Activated T-cell treated with anti-CD3 and anti-CD28 coated beads, Interleukin-2, amount 50 U/mL, for 72 hours (primary cell): ENCODE results near the gene TSFM. TPM values are rescaled to one million over a fixed set of nuclear protein-coding genes. Genes with fewer than 3 reads are reported as not detected.
"Not testable (repeated sequence)": the region's sequence is repeated elsewhere in the genome, so short reads cannot be mapped to it uniquely, and the experiment has no call there.

Experiments used
- ATAC-seq, 2 donors: fragments of 150-1000 bp; cut with Tn5 transposase; replicated peaks in 1 of 2; 2 replicates each; pipeline ENCODE4 v1.10.0; 2021; ENCODE audit warnings: moderate library complexity in 2 of 2, mild to moderate bottlenecking in 1 of 2
- DNase-seq, 2 donors: peaks; one replicate each; pipeline ENCODE4 v3.0.0; 2021 to 2022; ENCODE audit warnings: mixed read lengths in 1 of 2
- H3K27ac Mint-ChIP-seq: one replicate; pipeline ENCODE4 v1.8.0; 2022; ENCODE audit warnings: mild to moderate bottlenecking, moderate library complexity, mixed read lengths
- H3K27me3 Mint-ChIP-seq: one replicate; pipeline ENCODE4 v1.8.0; 2022; ENCODE audit warnings: low read depth, mixed read lengths
- H3K36me3 Mint-ChIP-seq, 2 donors: one replicate each; pipeline ENCODE4 v1.8.0; 2022; ENCODE audit warnings: mixed read lengths in 2 of 2, mild to moderate bottlenecking in 1 of 2; ENCODE audit not compliant: insufficient read depth in 2 of 2
- H3K4me1 Mint-ChIP-seq: one replicate; pipeline ENCODE4 v1.8.0; 2022; ENCODE audit warnings: low read depth, mixed read lengths
- H3K4me3 Mint-ChIP-seq, 2 donors: one replicate each; pipeline ENCODE4 v1.8.0; 2022; ENCODE audit warnings: mild to moderate bottlenecking in 2 of 2, mixed read lengths in 2 of 2, moderate library complexity in 2 of 2
- H3K9me3 Mint-ChIP-seq, 2 donors: one replicate each; pipeline ENCODE4 v1.8.0; 2022; ENCODE audit warnings: mixed read lengths in 2 of 2
- total RNA-seq, 2 donors: library from RNA; stranded (reverse); gene quantifications; one replicate each; pipeline ENCODE4 v1.2.3, GENCODE V29; 2022

Gene TSFM
- total RNA-seq, 2 donors from 2014 or later: 30.4 to 30.9 TPM

DNA sequence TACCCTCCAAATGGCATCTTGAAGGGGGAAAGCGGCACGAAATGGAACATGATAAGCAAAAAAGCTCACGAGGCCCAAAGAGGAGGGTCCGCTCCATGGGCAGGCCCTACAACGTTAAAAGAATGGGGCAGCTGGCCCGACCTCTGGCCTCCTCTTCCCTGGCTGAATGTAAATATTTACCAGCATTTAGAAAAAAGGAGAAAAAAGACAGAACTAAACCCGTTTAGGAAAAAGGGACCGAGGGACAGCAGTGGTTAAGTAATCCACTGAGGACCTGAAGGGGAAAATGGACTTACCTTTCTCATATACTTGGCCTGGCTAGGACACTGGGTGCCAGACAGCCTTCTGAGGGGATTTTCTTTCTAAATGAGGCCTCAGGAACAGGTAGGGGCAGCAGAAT lies 37.5 kb downstream of the TSFM start:
- H3K27ac Mint-ChIP-seq, DNase-seq, H3K4me1 Mint-ChIP-seq, H3K9me3 Mint-ChIP-seq, ATAC-seq, H3K4me3 Mint-ChIP-seq, H3K27me3 Mint-ChIP-seq, H3K36me3 Mint-ChIP-seq: not testable (repeated sequence)

DNA sequence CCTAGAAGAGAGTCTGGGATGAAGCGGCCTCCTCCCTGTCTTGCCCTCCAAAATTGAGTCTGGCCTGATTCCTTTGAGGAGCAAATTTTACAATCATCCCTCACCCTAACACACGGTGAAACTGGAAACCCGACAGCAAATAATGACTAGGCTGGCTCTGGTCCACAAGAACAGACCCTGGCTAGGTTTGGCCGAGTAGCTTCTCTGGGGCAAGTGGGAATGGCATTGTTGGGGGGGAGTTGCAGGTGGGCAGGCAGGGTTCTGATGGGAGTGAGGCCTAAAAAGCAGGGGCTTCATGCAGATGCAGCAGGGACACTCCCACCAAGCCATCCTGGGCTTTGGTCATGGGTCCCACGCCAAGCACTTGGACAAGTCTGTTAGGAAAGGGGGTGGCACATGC lies 38.4 kb downstream of the TSFM start:
- not testable (repeated sequence) for H3K9me3 Mint-ChIP-seq, H3K27ac Mint-ChIP-seq

DNA sequence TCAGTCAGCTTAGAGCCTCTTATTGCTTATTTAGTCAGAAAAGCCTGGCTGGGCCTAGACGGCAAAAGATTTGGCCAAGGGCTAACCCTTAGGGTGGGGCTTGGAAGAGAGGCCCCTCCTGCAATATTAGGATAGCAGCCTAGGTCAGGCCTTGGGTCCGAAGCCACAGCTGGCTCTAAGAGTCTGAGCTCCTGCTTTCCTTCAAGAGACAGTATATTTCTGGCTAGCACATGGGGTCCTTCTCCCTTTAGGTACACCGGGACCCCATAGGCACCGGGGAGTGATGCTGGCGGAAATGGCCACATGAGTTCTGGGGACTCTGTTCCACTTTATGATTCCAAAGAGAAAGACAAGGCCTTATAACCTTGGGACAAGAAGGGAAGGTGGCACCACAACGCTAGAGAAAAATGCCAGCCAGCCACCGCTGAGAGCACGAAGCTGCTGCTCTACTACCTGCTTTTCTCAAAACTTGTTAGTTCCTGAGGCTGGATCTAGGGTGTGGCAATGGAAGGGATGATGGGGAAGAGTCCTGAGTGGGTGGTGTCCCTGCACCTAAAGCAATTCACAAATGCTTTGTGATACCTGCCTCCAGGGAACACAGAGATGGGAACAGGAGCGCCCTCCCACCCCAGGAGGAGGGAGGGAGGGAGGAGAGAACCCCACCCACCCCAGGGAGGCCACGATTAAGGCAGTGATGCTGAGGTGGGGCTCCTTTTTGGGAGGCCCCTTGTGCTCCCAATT lies 39.1 kb downstream of the TSFM start:
- Mint-ChIP-seq H3K36me3 (peaks cover 2 to 4% of the 10 kb centered on the region in 2 donors), H3K27me3 (no peaks in the 10 kb centered on the region), H3K27ac (no peak overlapping the region), H3K4me1 (no peaks in the 10 kb centered on the region), H3K9me3 (no peaks in the 10 kb centered on the region), H3K4me3 (no peak overlapping the region)
- no peak for DNase-seq
- no peak for ATAC-seq

More for the DNA sequence above, 38.4 kb downstream of the TSFM start:
- not testable (repeated sequence) for ATAC-seq, H3K27me3 Mint-ChIP-seq, H3K4me1 Mint-ChIP-seq, DNase-seq, H3K36me3 Mint-ChIP-seq, H3K4me3 Mint-ChIP-seq

DNA sequence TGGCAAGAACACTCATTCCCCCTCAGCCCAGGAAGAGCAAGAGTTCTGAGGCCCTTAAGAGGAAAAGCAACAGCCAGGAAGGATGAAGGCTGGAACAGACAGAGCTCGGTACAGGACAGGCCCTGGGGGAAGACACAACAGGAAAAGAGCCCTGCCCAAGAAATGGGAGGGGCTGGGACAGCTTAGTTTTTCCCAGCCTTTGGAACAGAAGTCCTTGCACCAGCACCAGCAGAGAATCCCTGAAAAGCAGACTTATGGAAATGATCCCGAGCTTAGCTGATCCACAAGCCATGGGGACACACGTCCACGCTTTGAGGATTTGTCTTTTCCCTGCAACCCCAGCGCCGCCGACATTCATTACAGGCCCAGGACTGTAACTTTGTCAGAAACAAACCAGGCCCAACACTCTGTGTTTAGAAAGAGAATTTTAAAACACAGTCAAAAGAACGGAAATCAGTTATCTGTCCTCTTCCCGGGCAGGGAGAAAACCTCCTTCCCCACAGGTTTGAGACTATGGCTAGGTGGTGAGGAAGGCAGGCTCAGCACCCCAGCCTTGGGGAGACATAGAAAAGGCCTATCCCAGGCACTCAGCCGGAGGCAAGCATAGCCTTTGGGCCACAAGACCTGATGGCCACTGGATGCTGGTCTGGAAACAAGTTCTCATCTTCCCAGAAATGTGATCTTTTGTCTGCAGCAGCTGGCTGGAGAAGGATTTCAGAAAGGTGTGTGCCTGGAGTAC lies 40.0 kb downstream of the TSFM start:
- no peaks in the 10 kb centered on the region for H3K27me3 Mint-ChIP-seq
- H3K27ac Mint-ChIP-seq: no peak overlapping the region

DNA sequence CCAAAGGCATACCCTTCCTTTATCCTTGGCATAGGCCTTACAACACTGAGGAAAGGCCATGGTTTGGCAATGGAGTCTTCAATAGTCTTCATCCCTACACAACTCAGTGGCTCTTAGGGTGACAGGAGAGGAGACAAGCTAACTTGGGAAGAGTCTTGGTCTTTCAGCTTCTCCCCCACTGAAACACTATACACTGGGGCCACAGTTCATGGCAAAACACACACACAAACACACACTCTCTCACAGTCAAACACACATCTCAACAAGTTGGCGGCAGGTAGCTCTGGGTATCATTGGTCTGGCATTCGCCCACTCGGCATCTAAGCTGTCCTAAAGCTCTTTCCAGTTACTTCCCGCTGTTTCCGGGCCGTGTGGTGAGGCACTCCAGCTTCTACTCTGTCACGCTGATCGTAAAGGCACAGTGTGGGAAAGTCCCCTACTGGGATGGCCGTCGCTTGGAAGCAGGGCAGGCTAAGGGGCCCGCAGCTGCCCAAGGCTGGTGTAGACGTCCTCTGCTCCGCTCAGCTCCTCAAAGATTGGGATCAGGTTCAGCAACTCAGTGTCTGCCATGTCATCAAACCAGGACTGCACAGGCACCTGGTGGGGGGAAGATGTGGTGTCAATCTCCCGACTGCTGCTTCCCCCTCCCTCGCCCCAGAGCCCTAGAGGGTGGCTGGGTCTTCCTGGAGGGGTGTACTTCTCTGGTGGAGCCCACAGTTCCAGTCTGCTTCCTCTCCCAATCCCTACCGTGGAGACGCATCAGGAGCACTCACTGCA lies 40.7 kb downstream of the TSFM start:
- H3K4me1 Mint-ChIP-seq: no peaks in the 10 kb centered on the region
- H3K9me3 Mint-ChIP-seq: no peaks in the 10 kb centered on the region
- no peak overlapping the region for H3K27ac Mint-ChIP-seq
- H3K27me3 Mint-ChIP-seq: no peaks in the 10 kb centered on the region
- no peak overlapping the region for H3K4me3 Mint-ChIP-seq
- ATAC-seq (no peak), DNase-seq (no peak)
- peaks cover 5 to 7% of the 10 kb centered on the region in 2 donors for H3K36me3 Mint-ChIP-seq

More for the DNA sequence above, 40.0 kb downstream of the TSFM start:
- DNase-seq (no peak), ATAC-seq (no peak)
- peaks cover 5 to 7% of the 10 kb centered on the region in 2 donors for H3K36me3 Mint-ChIP-seq
- no peak overlapping the region for H3K4me3 Mint-ChIP-seq
- H3K9me3 Mint-ChIP-seq: no peaks in the 10 kb centered on the region
- no peaks in the 10 kb centered on the region for H3K4me1 Mint-ChIP-seq

DNA sequence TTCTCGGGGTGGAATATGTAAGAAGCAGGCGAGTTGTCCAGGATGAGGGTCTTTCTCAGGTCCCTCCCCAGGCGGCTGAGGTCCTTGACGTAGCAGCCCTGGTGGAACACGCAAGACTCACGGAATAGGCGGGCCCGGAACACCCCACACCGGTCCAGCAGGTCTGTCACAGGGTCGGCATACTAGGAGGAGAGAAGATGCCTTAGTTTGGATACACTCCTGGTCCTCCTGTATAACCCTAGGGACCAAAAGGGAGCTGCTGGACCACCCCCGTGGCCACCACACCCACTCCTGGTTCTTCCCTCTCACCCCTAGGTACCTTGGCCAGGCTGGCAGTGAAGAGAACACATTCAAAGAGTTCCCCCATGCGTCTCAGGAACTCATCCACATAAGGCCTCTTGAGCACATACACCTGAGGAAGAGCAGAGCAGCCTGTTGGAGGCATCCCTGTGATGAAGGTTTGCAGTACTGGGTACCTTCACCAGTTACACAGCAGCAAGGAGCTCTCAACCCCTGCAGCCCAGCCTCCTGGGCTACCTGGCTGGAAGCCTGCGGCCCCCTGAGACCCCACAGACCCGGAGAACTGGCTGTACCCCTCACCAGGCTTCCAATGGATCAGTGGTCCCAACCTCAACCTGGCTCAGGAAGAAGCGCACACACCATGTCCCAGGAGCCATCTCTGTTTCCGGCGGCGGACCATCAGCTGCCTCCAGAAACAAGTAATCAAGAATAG lies 41.5 kb downstream of the TSFM start:
- no peaks in the 10 kb centered on the region for H3K4me1 Mint-ChIP-seq
- no peaks in the 10 kb centered on the region for H3K27me3 Mint-ChIP-seq
- ATAC-seq (no peak), DNase-seq (no peak)
- H3K9me3 Mint-ChIP-seq: no peaks in the 10 kb centered on the region
- H3K36me3 Mint-ChIP-seq: peaks cover 5 to 7% of the 10 kb centered on the region in 2 donors
- no peak overlapping the region for H3K27ac Mint-ChIP-seq
- H3K4me3 Mint-ChIP-seq: no peak overlapping the region

DNA sequence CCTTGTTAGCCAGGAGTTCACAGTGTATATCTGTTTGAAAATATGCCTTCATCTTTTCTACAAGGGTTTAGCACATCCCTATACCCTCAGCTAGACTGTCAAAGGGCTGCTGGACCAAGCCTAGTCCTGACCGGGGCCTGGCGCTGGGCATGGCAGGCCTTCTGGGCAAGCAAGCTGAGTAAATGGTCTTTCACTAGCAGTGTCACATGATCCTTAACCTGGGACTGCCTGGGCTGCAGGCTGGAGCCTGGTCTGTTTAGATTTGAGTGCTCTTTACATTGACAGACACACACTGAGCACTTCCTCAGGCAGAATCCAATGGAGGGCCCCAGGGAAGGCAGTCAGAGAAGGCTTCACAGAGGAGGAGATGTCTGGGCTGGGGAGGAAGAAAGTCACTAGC lies 42.9 kb downstream of the TSFM start:
- ATAC-seq (no peak), DNase-seq (no peak)
- Mint-ChIP-seq H3K4me3 (no peak overlapping the region), H3K27ac (peak overlapping the region; percentile 62), H3K9me3 (no peaks in the 10 kb centered on the region), H3K36me3 (peaks cover 5 to 7% of the 10 kb centered on the region in 2 donors), H3K27me3 (no peaks in the 10 kb centered on the region), H3K4me1 (peaks cover 9% of the 10 kb centered on the region)

DNA sequence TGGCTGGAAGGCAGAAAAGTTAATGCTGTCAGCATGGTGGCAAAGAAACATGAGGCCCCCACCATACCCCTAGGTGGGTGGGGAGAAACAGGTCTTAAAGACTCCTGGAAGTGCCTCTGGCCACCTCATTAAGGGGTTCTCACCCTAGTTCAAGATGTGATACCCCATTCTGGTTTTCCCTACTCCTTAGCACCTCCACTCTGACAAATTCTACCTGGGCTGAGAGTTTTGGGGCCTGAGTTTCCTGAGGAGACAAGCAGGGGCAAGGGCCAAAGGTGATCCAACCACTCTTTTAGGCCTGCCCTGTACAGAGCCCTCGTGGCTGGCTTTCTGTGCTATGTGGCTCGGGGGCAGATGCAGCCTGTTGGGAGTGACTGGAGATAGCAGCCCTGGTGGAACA lies 43.8 kb downstream of the TSFM start:
- H3K4me1 Mint-ChIP-seq: peaks cover 16% of the 10 kb centered on the region
- ATAC-seq (no peak), DNase-seq (no peak)
- H3K27ac Mint-ChIP-seq: no peak overlapping the region
- H3K9me3 Mint-ChIP-seq: no peaks in the 10 kb centered on the region
- H3K4me3 Mint-ChIP-seq: no peak overlapping the region
- no peaks in the 10 kb centered on the region for H3K27me3 Mint-ChIP-seq
- peaks cover 5 to 7% of the 10 kb centered on the region in 2 donors for H3K36me3 Mint-ChIP-seq

DNA sequence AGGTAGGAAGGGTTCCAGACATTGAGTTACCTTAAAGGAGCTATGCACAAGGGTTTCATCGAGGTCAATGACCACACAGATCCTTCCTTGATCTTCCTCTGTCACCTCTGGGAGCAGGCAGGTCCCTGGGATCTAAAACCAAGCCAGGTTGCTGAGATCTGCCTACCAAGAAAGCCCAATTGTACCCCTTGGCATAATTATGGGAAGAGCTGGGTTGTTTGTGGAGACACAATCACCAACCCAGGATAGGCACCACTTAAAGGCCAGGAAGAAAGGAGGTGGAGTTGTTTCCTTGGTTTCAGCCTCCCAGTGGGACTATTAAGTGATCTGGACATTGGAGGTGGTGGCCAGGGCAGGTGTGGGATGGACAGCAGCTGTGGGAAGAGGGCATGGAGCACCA lies 44.4 kb downstream of the TSFM start:
- DNase-seq (no peak), ATAC-seq (no peak)
- no peak overlapping the region for H3K4me3 Mint-ChIP-seq
- H3K27me3 Mint-ChIP-seq: no peaks in the 10 kb centered on the region
- peaks cover 5 to 7% of the 10 kb centered on the region in 2 donors for H3K36me3 Mint-ChIP-seq
- H3K4me1 Mint-ChIP-seq: peaks cover 22% of the 10 kb centered on the region
- no peaks in the 10 kb centered on the region for H3K9me3 Mint-ChIP-seq
- H3K27ac Mint-ChIP-seq: peak overlapping the region; percentile 16

DNA sequence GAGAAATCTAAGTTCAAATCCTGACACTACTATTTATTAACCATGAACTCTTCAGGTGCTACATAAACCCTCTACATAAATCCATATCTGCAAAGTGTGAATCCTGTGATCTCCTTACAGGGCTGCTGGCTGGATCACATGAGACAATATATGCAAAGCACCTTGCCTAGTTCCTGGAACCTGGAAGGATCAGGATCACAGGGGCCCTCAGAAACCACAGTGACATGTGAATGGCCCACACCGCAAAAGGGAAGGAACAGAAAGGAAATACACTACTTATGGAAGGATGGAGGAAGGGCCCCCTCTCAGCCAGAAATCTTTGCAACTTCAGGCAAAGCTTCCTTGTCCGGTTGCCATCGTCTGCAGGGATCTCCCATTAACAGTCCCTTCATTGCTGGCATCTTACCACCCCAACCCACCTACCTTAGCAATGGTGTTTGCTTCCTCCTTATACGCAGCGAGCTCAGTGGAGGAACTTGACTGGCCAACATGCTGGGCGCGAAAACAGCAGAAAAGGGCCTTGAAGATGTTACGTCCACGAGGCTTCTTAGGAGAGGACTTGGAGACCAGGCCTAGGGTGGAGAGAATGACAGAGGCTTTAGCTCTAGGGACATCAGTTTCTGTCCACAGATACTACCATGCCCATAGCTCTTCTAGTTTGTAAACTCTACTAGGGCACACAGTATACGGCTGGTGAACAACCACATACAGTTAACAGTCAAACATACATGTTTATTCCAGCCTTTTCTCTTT lies 46.6 kb downstream of the TSFM start:
- H3K36me3 Mint-ChIP-seq: peaks cover 5 to 7% of the 10 kb centered on the region in 2 donors
- H3K27me3 Mint-ChIP-seq: no peaks in the 10 kb centered on the region
- peaks cover 44% of the 10 kb centered on the region for H3K4me1 Mint-ChIP-seq
- DNase-seq: no peak
- no peak overlapping the region for H3K4me3 Mint-ChIP-seq
- ATAC-seq: no peak
- no peaks in the 10 kb centered on the region for H3K9me3 Mint-ChIP-seq
- peak overlapping the region; percentile 60 for H3K27ac Mint-ChIP-seq

DNA sequence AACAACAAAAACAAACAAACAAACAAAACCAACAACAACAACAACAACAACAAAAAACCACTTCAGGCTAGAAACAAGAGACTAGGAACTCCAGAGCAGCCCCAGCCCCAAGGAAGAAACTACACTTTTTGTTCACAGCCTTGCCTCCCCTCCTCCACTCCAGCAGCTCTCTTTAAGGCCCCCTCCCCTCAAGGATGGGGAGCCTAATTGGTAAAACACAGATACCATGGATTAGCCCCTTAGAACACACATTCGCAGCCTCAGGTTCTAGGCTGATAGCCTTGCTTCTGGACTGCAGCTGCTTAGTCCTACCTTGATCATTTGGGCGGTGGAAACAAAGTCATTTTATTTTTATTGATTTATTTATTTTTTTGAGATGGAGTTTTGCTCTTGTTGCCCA lies 47.8 kb downstream of the TSFM start:
- Mint-ChIP-seq H3K4me1 (peaks cover 56% of the 10 kb centered on the region), H3K27me3 (no peaks in the 10 kb centered on the region), H3K36me3 (peaks cover 3 to 5% of the 10 kb centered on the region in 2 donors), H3K9me3 (no peaks in the 10 kb centered on the region), H3K27ac (peak overlapping the region; percentile 60), H3K4me3 (no peak overlapping the region)
- ATAC-seq (no peak), DNase-seq (no peak)

DNA sequence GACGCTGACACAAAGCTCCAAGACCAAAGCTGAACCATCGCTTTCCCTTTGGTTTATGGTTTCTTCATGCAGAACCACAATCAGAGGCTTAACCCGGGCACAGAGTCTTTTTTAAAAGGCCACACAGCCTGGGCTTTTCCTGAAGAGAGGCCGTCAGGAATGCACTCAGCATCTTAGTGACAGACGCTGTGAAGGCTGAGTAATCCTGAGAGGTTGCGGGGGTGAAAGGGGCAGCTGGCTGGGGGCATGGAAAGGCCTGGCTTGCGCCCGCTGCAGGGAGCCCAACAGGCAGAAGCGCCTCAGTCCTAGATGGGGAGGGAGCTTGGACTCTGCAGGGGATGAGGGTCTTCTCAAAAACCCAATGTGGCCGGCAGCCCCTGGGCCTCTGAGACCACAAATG lies 50.4 kb downstream of the TSFM start:
- H3K36me3 Mint-ChIP-seq: no peaks in the 10 kb centered on the region
- no peak overlapping the region for H3K27ac Mint-ChIP-seq
- no peak overlapping the region for H3K4me3 Mint-ChIP-seq
- H3K9me3 Mint-ChIP-seq: no peaks in the 10 kb centered on the region
- H3K4me1 Mint-ChIP-seq: peaks cover 82% of the 10 kb centered on the region
- H3K27me3 Mint-ChIP-seq: no peaks in the 10 kb centered on the region
- DNase-seq (no peak), ATAC-seq (no peak)
